ENCODE data around the gene RALGAPB.

The RALGAPB gene

DNA sequence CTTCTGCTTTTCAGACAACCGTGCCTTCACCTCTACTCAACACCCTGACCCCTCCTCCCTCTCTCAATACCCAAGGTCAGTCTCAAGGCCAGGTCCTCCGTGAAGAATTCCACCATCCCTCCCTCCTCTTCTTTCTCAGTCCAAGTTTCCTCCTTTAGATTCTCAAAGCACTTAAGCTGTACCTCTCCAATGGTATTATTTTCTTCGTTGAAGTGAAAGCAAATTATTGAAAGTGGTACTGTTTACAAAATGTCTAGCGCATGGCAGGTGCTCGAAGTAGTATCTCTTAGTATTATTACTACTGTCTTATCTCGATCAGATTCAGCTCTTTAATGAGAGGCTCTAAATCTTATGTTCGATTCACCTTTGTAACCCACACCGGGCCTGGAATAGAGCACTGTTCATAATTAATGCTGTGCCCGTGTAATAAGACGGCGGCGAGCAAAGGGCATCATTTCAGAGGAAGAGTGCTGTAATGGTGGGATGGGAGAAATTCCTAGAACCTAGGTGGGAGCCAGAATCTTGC lies 593 bp upstream of the RALGAPB start:
- Histone ChIP-seq H3K9ac (ENCODE audit: low read depth, low read length) (peak overlapping the region; percentile 67), H3K36me3 (ENCODE audit: insufficient read depth, low read length) (no peaks in the 10 kb centered on the region), H2AFZ (ENCODE audit: low read depth, low read length) (peak overlapping the region; percentile 96), H3K4me2 (ENCODE audit: insufficient read depth, low read length) (peak overlapping the region; percentile 82), H3K79me2 (ENCODE audit: insufficient read depth, low read length) (peaks cover 43% of the 10 kb centered on the region), H3K27me3 (ENCODE audit: insufficient read depth, low read length, poor library complexity) (no peaks in the 10 kb centered on the region), H3K4me3 (ENCODE audit: low read depth in 1 of 2, low read length in 2 of 2) (peak overlapping the region; percentile 24 to 69; a peak in 3 of 4 replicates), H3K4me1 (ENCODE audit: insufficient read depth, low read length) (peaks cover 35% of the 10 kb centered on the region), H4K20me1 (ENCODE audit: insufficient read depth, low read length) (peaks cover 29% of the 10 kb centered on the region), H3K9me3 (ENCODE audit: insufficient read depth, low read length, severe bottlenecking) (no peaks in the 10 kb centered on the region), H3K27ac (ENCODE audit: low read length) (peak overlapping the region; percentile 43)
- DNase-seq (no peak), ATAC-seq (ENCODE audit: insufficient read depth, low read depth) (no peak)
- TF ChIP-seq CTCF (IDR thresholded peaks at IDR 0.05; ENCODE audit: borderline replicate concordance, extremely low read depth, low read length, poor library complexity, severe bottlenecking): no peak

DNA sequence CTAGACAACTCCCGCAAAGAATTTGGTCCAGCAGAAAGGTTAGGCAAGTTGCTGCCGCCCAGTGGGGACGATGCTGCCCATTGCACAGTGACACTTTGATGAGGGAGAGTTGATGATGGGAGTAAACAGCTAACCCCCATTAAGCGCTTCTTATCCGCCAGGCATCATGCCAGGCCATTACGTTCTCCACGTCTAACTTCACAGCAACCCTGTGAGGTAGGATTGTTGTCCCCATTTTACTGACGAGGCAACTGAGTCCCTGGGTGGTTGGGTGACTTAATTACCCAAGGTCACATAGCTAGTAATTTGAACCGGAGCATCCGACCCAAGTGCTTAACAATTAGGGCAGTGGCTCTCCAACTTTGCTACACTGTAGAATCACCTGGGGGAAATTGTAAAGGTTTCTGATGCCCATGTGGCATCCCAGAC lies 738 bp downstream of the RALGAPB start:
- no peaks in the 10 kb centered on the region for H3K36me3 ChIP-seq (ENCODE audit: insufficient read depth, low read length)
- peaks cover 38% of the 10 kb centered on the region for H4K20me1 ChIP-seq (ENCODE audit: insufficient read depth, low read length)
- H3K4me1 ChIP-seq (ENCODE audit: insufficient read depth, low read length): peaks cover 35% of the 10 kb centered on the region
- peak overlapping the region; percentile 57 for H3K27ac ChIP-seq (ENCODE audit: low read length)
- H3K27me3 ChIP-seq (ENCODE audit: insufficient read depth, low read length, poor library complexity): no peaks in the 10 kb centered on the region
- peak overlapping the region; percentile 54 to 69 for H3K4me3 ChIP-seq (ENCODE audit: low read depth in 1 of 2, low read length in 2 of 2)
- ATAC-seq (ENCODE audit: insufficient read depth, low read depth) (no peak), DNase-seq (no peak)
- peak overlapping the region; percentile 74 for H2AFZ ChIP-seq (ENCODE audit: low read depth, low read length)
- peak overlapping the region; percentile 67 for H3K9ac ChIP-seq (ENCODE audit: low read depth, low read length)
- TF ChIP-seq CTCF (IDR thresholded peaks at IDR 0.05; ENCODE audit: borderline replicate concordance, extremely low read depth, low read length, poor library complexity, severe bottlenecking) (no peak), EZH2 (IDR thresholded peaks at IDR 0.05; ENCODE audit: borderline replicate concordance, low read depth, low read length, severe bottlenecking) (no peak)
- peak overlapping the region; percentile 95 for H3K4me2 ChIP-seq (ENCODE audit: insufficient read depth, low read length)
- H3K79me2 ChIP-seq (ENCODE audit: insufficient read depth, low read length): peaks cover 55% of the 10 kb centered on the region
- no peaks in the 10 kb centered on the region for H3K9me3 ChIP-seq (ENCODE audit: insufficient read depth, low read length, severe bottlenecking)

GRCh38 chr20:38477747-38478146 lies 5.1 kb downstream of the RALGAPB start:
- no peak overlapping the region for H3K9ac ChIP-seq (ENCODE audit: low read depth, low read length)
- ATAC-seq (ENCODE audit: insufficient read depth, low read depth): no peak
- no peak for DNase-seq
- H2AFZ ChIP-seq (ENCODE audit: low read depth, low read length): no peak overlapping the region
- no peaks in the 10 kb centered on the region for H3K27me3 ChIP-seq (ENCODE audit: insufficient read depth, low read length, poor library complexity)
- H4K20me1 ChIP-seq (ENCODE audit: insufficient read depth, low read length): peaks cover 64% of the 10 kb centered on the region
- H3K79me2 ChIP-seq (ENCODE audit: insufficient read depth, low read length): peaks cover 91% of the 10 kb centered on the region
- peaks cover 25% of the 10 kb centered on the region for H3K4me1 ChIP-seq (ENCODE audit: insufficient read depth, low read length)
- H3K9me3 ChIP-seq (ENCODE audit: insufficient read depth, low read length, severe bottlenecking): no peaks in the 10 kb centered on the region
- H3K36me3 ChIP-seq (ENCODE audit: insufficient read depth, low read length): peaks cover 10% of the 10 kb centered on the region; the same call in 1 of the 2 replicates
- H3K4me3 ChIP-seq (ENCODE audit: low read depth in 1 of 2, low read length in 2 of 2): no peak overlapping the region
- no peak overlapping the region for H3K4me2 ChIP-seq (ENCODE audit: insufficient read depth, low read length)
- TF ChIP-seq CTCF (IDR thresholded peaks at IDR 0.05; ENCODE audit: borderline replicate concordance, extremely low read depth, low read length, poor library complexity, severe bottlenecking): no peak
- TF ChIP-seq EZH2 (IDR thresholded peaks at IDR 0.05; ENCODE audit: borderline replicate concordance, low read depth, low read length, severe bottlenecking): no peak
- H3K27ac ChIP-seq (ENCODE audit: low read length): no peak overlapping the region

All from DND-41 (cell line).